OCI-LY3 (cell line): ENCODE measurements around the gene GEMIN5.
"Not testable (repeated sequence)": the region's sequence is repeated elsewhere in the genome, so short reads cannot be mapped to it uniquely, and the experiment has no call there.

Source experiments
- H2AFZ ChIP-seq: fragments of 200-600, 300-600 bp; shearing (Covaris generic); 2 replicates; pipeline ENCODE4 v1.6.0; 2014; ENCODE audit warnings: antibody characterized with exemption, low read depth, low read length
- H3K27ac ChIP-seq: fragments of 200-600, 300-600 bp; sonication (generic); 2 replicates; pipeline ENCODE4 v1.5.1; 2014; ENCODE audit warnings: mild to moderate bottlenecking, low read length, moderate library complexity, mixed read lengths
- H3K27me3 ChIP-seq: fragments of 200-600, 300-600 bp; sonication (generic); 2 replicates; pipeline ENCODE4 v1.6.1; 2014; ENCODE audit warnings: low read depth, low read length, mixed read lengths
- H3K36me3 ChIP-seq: fragments of 200-600, 300-600 bp; sonication (generic); replicated peaks from 2 replicates; pipeline ENCODE3; 2014; ENCODE audit warnings: low read depth, low read length, mixed read lengths
- H3K4me1 ChIP-seq: fragments of 300-600, 200-600 bp; sonication (generic); 2 replicates; pipeline ENCODE4 v1.6.1; 2014; ENCODE audit warnings: low read length, mixed read lengths
- H3K4me2 ChIP-seq: fragments of 200-600, 300-600 bp; sonication (generic); 2 replicates; pipeline ENCODE4 v1.6.1; 2014; ENCODE audit warnings: low read length, mixed read lengths
- H3K4me3 ChIP-seq: fragments of 300-600, 200-600 bp; sonication (generic); 2 replicates; pipeline ENCODE4 v1.5.1; 2014; ENCODE audit warnings: antibody characterized with exemption, mild to moderate bottlenecking, low read length, moderate library complexity
- H3K79me2 ChIP-seq: fragments of 300-600, 200-600 bp; shearing (Covaris generic); 2 replicates; pipeline ENCODE4 v1.6.1; 2014; ENCODE audit warnings: mild to moderate bottlenecking, low read length, mixed read lengths
- H3K9ac ChIP-seq: fragments of 300-600, 200-600 bp; shearing (Covaris generic); 2 replicates; pipeline ENCODE4 v1.6.0; 2014; ENCODE audit warnings: mild to moderate bottlenecking, low read length, moderate library complexity
- H3K9me3 ChIP-seq: fragments of 200-600, 300-600 bp; shearing (Covaris generic); 2 replicates; pipeline ENCODE4 v1.6.1; 2014; ENCODE audit warnings: low read length, mixed read lengths; ENCODE audit not compliant: insufficient read depth
- H4K20me1 ChIP-seq: fragments of 200-600, 300-600 bp; sonication (generic); 2 replicates; pipeline ENCODE4 v1.6.1; 2016; ENCODE audit warnings: low read length, mixed read lengths; ENCODE audit not compliant: insufficient read depth
- CTCF ChIP-seq: fragments of 200-600, 300-600 bp; sonication (generic); IDR thresholded peaks from 2 replicates; pipeline ENCODE4 v1.5.1; 2014; ENCODE audit warnings: antibody characterized with exemption, low read length, low read depth
- EZH2phosphoT487 ChIP-seq: fragments of 200-600 bp; shearing (Covaris generic); IDR thresholded peaks from 2 replicates; pipeline ENCODE4 v1.6.1; 2018; ENCODE audit warnings: antibody characterized with exemption, mixed run types, low read depth

Gene GEMIN5

GRCh38 chr5:154977409-154977808 is 39.4 kb upstream of the GEMIN5 start:
- Histone ChIP-seq H2AFZ (no peak overlapping the region), H3K4me1 (peaks cover 15% of the 10 kb centered on the region), H4K20me1 (no peaks in the 10 kb centered on the region), H3K4me3 (no peak overlapping the region), H3K36me3 (no peaks in the 10 kb centered on the region), H3K27me3 (no peaks in the 10 kb centered on the region), H3K79me2 (no peaks in the 10 kb centered on the region), H3K4me2 (peak overlapping the region; percentile 5; the same call in 1 of the 2 replicates), H3K9me3 (no peaks in the 10 kb centered on the region), H3K27ac (no peak overlapping the region), H3K9ac (no peak overlapping the region)
- no peak for TF ChIP-seq CTCF
- TF ChIP-seq EZH2phosphoT487 = no peak

- H3K4me1 ChIP-seq = peaks cover 15% of the 10 kb centered on the region
- H2AFZ ChIP-seq, H3K79me2 ChIP-seq, H3K4me2 ChIP-seq, H3K27ac ChIP-seq, H3K4me3 ChIP-seq, H3K27me3 ChIP-seq, H3K9me3 ChIP-seq, H3K36me3 ChIP-seq, H4K20me1 ChIP-seq, H3K9ac ChIP-seq: not testable (repeated sequence)
Measured at GRCh38 chr5:154976082-154976481, 38.1 kb upstream of the GEMIN5 start.

- no peak for TF ChIP-seq EZH2phosphoT487
- peak; percentile 72 for TF ChIP-seq CTCF
- H2AFZ ChIP-seq = no peak overlapping the region
- H3K27me3 ChIP-seq = no peaks in the 10 kb centered on the region
- H3K4me3 ChIP-seq = no peak overlapping the region
- H3K27ac ChIP-seq = no peak overlapping the region
- no peak overlapping the region for H3K4me2 ChIP-seq
- no peaks in the 10 kb centered on the region for H3K9me3 ChIP-seq
- H4K20me1 ChIP-seq = no peaks in the 10 kb centered on the region
- peaks cover 8% of the 10 kb centered on the region for H3K36me3 ChIP-seq
- H3K79me2 ChIP-seq = no peaks in the 10 kb centered on the region
- peaks cover 12% of the 10 kb centered on the region for H3K4me1 ChIP-seq
- H3K9ac ChIP-seq = no peak overlapping the region
Measured at GRCh38 chr5:154972476-154973080, 34.6 kb upstream of the GEMIN5 start.

GRCh38 chr5:154971501-154971900 is 33.5 kb upstream of the GEMIN5 start:
- Histone ChIP-seq H3K27me3 (no peaks in the 10 kb centered on the region), H3K4me1 (peaks cover 3% of the 10 kb centered on the region; the same call in 1 of the 2 replicates), H3K9ac (no peak overlapping the region), H3K4me2 (no peak overlapping the region), H2AFZ (no peak overlapping the region), H4K20me1 (no peaks in the 10 kb centered on the region), H3K9me3 (no peaks in the 10 kb centered on the region), H3K27ac (no peak overlapping the region), H3K4me3 (no peak overlapping the region), H3K79me2 (no peaks in the 10 kb centered on the region), H3K36me3 (peaks cover 8% of the 10 kb centered on the region)
- TF ChIP-seq CTCF (no peak), EZH2phosphoT487 (no peak)

GRCh38 chr5:154970759-154971158 is 32.7 kb upstream of the GEMIN5 start:
- no peaks in the 10 kb centered on the region for H3K27me3 ChIP-seq
- peaks cover 8% of the 10 kb centered on the region for H3K36me3 ChIP-seq
- no peaks in the 10 kb centered on the region for H3K79me2 ChIP-seq
- H3K4me2 ChIP-seq = no peak overlapping the region
- H3K4me3 ChIP-seq = no peak overlapping the region
- H3K9ac ChIP-seq = no peak overlapping the region
- H3K9me3 ChIP-seq = no peaks in the 10 kb centered on the region
- no peaks in the 10 kb centered on the region for H4K20me1 ChIP-seq
- H3K4me1 ChIP-seq = peaks cover 3% of the 10 kb centered on the region; the same call in 1 of the 2 replicates
- TF ChIP-seq EZH2phosphoT487 (no peak), CTCF (no peak)
- H3K27ac ChIP-seq = no peak overlapping the region
- no peak overlapping the region for H2AFZ ChIP-seq
